ENCODE measurements around the gene TTC3. TPM values are rescaled to one million over a fixed set of nuclear protein-coding genes. Genes with fewer than 3 reads are reported as not detected.

Gene TTC3
- total and polyA plus RNA-seq, 2 of the 13 experiments (the other 11 are each of a cell fraction or from before 2014, with no cell fraction given), result 55.7 to 108 TPM

DNA sequence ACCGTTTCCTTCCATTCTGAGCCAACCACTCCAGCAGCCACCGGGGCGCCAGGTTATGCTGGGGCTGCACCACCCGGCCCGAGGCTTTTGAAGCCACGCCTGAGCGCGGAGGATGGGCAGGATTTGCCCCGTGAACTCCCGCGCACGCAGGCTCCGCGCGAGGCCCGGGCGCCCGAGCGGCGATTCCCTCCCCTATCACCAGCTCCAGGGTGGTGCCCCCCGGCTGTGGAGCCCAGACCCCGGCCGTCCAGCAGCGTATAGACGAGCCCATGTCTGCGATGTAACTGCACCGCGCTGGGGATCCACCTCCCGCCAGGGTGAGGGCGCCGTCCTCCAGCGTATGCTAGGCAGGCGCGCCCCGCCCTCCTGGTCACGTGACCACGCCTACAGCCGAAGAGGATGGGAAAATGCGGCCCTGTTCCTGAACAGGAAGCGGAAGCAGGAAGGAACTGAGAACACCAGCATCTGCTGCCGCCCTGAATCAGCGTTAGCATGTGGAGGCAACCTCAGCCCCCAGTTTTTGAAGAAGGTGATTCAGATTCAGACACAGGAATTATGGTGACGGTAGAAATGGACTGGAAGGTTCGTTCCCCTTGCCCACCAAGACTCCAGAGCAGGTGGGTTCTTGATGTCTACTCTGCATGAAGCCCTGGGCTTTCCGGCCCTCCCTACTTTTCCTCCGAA, 148.1 kb downstream of the TTC3 start (continued):
- TF ChIP-seq, protein P1, sequence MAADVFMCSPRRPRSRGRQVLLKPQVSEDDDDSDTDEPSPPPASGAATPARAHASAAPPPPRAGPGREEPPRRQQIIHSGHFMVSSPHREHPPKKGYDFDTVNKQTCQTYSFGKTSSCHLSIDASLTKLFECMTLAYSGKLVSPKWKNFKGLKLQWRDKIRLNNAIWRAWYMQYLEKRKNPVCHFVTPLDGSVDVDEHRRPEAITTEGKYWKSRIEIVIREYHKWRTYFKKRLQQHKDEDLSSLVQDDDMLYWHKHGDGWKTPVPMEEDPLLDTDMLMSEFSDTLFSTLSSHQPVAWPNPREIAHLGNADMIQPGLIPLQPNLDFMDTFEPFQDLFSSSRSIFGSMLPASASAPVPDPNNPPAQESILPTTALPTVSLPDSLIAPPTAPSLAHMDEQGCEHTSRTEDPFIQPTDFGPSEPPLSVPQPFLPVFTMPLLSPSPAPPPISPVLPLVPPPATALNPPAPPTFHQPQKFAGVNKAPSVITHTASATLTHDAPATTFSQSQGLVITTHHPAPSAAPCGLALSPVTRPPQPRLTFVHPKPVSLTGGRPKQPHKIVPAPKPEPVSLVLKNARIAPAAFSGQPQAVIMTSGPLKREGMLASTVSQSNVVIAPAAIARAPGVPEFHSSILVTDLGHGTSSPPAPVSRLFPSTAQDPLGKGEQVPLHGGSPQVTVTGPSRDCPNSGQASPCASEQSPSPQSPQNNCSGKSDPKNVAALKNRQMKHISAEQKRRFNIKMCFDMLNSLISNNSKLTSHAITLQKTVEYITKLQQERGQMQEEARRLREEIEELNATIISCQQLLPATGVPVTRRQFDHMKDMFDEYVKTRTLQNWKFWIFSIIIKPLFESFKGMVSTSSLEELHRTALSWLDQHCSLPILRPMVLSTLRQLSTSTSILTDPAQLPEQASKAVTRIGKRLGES (CRISPR knock-in tag; IDR thresholded peaks at IDR 0.05; ENCODE audit: borderline replicate concordance), result no peak
- TF ChIP-seq IRF2 (CRISPR knock-in tag; IDR thresholded peaks at IDR 0.05) (peak; percentile 92), ZGPAT (CRISPR knock-in tag; IDR thresholded peaks at IDR 0.05) (peak; percentile 89), GATA4 (IDR thresholded peaks at IDR 0.05; ENCODE audit: borderline replicate concordance, low read depth) (peak; percentile 20; the same call in 1 of the 2 replicates), SIX4 (CRISPR knock-in tag; IDR thresholded peaks at IDR 0.05) (peak; percentile 26; the same call in 1 of the 2 replicates), SUZ12 (IDR thresholded peaks at IDR 0.05; ENCODE audit: low read depth, low read length) (no peak), ZBTB40 (IDR thresholded peaks at IDR 0.05) (peak; percentile 18; the same call in 1 of the 2 replicates), ZBTB40 (CRISPR knock-in tag; IDR thresholded peaks at IDR 0.05) (peak; percentile 57; the same call in 1 of the 2 replicates), RBFOX2 (IDR thresholded peaks at IDR 0.05; ENCODE audit: low read depth, low read length) (peak; percentile 91), ZNF598 (CRISPR knock-in tag; IDR thresholded peaks at IDR 0.05; ENCODE audit: borderline replicate concordance) (peak; percentile 86), NR2C2 (CRISPR knock-in tag; IDR thresholded peaks at IDR 0.05; ENCODE audit: borderline replicate concordance) (peak; percentile 73), ZNF660 (CRISPR knock-in tag; IDR thresholded peaks at IDR 0.05; ENCODE audit: borderline replicate concordance, low read depth) (no peak), ZNF709 (CRISPR knock-in tag; IDR thresholded peaks at IDR 0.05) (peak; percentile 88; the same call in 1 of the 2 replicates), ZNF296 (CRISPR knock-in tag; conservative IDR thresholded peaks at IDR 0.05) (no peak), HOXA9 (CRISPR knock-in tag; IDR thresholded peaks at IDR 0.05; ENCODE audit: borderline replicate concordance) (no peak; the same call in 1 of the 2 replicates), ZFP82 (CRISPR knock-in tag; IDR thresholded peaks at IDR 0.05; ENCODE audit: borderline replicate concordance) (no peak)

Measured in HepG2 (cell line).